ENCODE data around the gene CLNK.
"Not testable (repeated sequence)": the region's sequence is repeated elsewhere in the genome, so short reads cannot be mapped to it uniquely, and the experiment has no call there.

Gene CLNK

GRCh38 chr4:10619220-10619619 is 65.3 kb downstream of the CLNK start:
- peak; percentile 42 for TF ChIP-seq CTCF (IDR thresholded peaks at IDR 0.05)
- TF ChIP-seq ZFX (IDR thresholded peaks at IDR 0.05; ENCODE audit: borderline replicate concordance): no peak
- H3K27ac ChIP-seq: no peak overlapping the region

- H3K27ac ChIP-seq: not testable (repeated sequence)
These were observed 69.6 kb downstream of the CLNK start for GRCh38 chr4:10614926-10615325.

- H3K27ac ChIP-seq: no peak overlapping the region
- TF ChIP-seq CTCF (IDR thresholded peaks at IDR 0.05) (no peak), ZFX (IDR thresholded peaks at IDR 0.05; ENCODE audit: borderline replicate concordance) (no peak)
These were observed 70.6 kb downstream of the CLNK start for GRCh38 chr4:10613926-10614478.

DNA sequence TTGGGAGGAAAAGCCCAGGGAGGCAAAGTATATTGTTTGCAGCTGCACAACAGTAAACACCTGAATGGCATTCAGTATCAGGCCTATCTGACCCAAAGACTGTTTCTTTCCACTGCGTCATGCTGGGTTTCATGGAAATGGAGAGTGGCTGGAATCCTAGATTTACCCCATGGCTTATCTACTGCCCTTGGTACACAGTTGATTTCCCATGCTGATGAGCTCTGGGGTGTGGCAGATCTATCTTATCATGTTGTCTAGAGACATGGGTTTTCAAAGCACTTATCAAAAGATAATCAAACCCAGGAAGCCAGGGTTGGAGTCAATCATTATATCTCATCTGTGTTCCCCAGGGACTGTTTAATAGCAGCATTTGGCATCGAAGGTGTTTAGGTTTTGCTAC is 72.1 kb downstream of the CLNK start:
- no peak overlapping the region for H3K27ac ChIP-seq
- TF ChIP-seq CTCF (IDR thresholded peaks at IDR 0.05): no peak
- TF ChIP-seq ZFX (IDR thresholded peaks at IDR 0.05; ENCODE audit: borderline replicate concordance): no peak

DNA sequence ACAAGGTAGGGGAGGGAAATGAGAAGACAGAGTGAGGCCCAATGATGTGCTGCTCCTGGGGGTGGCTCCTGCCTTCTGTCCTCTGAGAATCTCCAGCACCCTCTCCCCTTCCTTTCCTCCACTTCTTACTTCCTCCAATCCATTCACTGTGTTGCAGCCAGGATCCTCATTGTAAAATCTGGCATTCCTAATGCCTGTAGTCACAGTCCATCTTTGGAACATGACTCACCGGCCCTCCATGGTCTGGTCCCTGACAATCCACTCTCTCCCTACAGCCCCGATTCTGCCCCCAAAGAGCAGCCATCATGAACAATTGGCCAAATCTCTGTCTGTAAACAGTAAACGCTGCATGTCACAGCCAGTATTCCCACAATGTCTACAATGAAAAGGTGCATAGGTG is 72.9 kb downstream of the CLNK start:
- no peak overlapping the region for H3K27ac ChIP-seq
- TF ChIP-seq ZFX (IDR thresholded peaks at IDR 0.05; ENCODE audit: borderline replicate concordance) (no peak), CTCF (IDR thresholded peaks at IDR 0.05) (no peak)

DNA sequence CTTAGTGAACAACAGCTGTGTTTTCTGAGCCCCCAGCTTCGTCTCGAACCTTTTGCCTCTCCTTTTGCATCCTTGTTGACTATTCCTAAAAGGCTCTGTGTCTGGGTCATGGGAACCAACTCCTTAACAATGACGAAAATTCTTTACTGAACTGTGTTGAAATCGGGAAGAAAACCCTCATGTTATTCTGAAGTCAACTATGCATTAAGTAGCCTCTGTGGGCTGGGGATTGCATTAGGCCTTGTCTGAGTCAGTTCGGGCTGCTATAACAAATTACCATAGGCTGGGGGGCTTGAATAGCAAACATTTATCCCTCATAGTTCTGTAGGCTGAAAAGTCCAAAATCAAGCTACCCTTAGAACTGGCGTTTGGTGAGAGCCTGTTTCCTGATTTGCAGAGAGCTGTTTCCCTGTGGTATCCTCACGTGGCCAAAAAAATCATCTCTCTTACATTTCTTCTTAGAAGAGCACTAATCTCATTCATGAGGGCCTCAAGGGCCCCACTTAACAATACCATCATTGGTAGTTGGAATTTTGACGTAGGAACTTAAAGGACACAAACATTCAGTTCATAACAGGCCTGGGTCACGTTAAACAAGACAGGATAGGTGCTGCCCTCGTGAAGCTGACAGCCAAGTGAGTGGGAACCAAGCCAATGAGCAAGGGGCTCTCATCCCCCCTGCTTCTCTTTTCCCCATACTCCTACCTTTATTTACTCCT is 75.9 kb downstream of the CLNK start:
- no peak overlapping the region for H3K27ac ChIP-seq
- no peak for TF ChIP-seq CTCF (IDR thresholded peaks at IDR 0.05)
- TF ChIP-seq ZFX (IDR thresholded peaks at IDR 0.05; ENCODE audit: borderline replicate concordance): no peak

GRCh38 chr4:10607206-10607605 is 77.4 kb downstream of the CLNK start:
- TF ChIP-seq CTCF (IDR thresholded peaks at IDR 0.05): no peak
- no peak for TF ChIP-seq ZFX (IDR thresholded peaks at IDR 0.05; ENCODE audit: borderline replicate concordance)

More at GRCh38 chr4:10607206-10607605, 77.4 kb downstream of the CLNK start:
- no peak overlapping the region for H3K27ac ChIP-seq

Data from 22Rv1 (cell line).